HG02759 (cell line): Measurements from ENCODE around the gene BTK.

Source experiments
- ATAC-seq: cut with Tn5 transposase; IDR thresholded peaks from one replicate; pipeline ENCODE4 v1.9.1; 2021; ENCODE audit warnings: mild to moderate bottlenecking, moderate library complexity; ENCODE audit not compliant: unreplicated experiment

Gene BTK

GRCh38 chrX:101385795-101386541 is at the start of gene BTK:
Gene BTK (minus strand): TSS chrX:101386191. CDS start chrX:101375284, 10,907 bp downstream.
- ATAC-seq, result peak; percentile 67

DNA sequence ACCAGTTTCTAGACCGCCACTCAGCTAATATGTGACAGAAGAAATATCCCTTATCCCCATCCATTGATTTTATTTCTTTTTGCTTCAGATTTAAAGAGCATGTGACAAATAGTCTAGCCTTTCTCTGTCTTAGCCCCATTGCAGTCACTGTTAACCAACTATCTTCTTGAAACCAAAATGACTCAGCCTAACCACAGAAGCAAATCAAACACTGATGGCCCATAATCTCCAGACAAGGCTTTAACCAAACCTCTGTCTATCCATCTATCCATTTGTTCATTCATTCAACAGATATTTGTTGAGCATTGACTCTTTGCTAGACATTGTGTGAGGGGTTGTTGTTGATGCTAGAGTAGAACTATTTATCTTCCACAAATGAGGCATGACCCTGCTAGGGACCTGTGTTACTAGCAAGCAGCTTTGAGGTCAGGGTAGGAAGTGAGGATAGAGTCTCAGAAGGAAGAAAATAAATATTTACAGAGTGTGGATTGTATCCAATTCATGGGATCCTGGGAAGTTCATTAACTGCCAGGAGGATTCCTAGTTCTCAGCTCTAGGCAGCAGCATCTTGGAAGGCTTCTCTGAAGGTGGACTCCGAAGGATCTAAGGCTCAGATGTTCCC is 44.6 kb upstream of the BTK start:
- peak; percentile 97 for ATAC-seq

GRCh38 chrX:101429934-101430333 is 43.9 kb upstream of the BTK start:
- peak; percentile 68 for ATAC-seq

DNA sequence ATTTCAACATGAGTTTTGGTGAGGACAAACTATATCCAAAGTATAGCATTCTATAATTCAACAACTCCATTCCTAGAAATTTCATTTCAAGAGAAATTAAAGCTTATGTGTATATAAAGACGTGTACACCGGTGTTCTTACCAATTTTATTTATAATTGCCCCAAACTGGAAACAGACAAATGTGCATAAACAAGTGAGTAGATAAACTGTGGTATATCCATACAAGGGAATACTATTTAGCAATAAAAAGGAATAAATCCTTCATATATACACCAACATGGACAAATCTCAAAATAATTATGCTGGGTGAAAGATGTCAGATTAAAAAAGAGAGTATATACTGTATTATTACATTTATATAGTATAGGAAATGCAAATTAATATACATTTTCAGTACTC is 42.0 kb upstream of the BTK start:
- no peak for ATAC-seq

- ATAC-seq, result no peak
Measured at GRCh38 chrX:101419489-101419888, 33.5 kb upstream of the BTK start.

DNA sequence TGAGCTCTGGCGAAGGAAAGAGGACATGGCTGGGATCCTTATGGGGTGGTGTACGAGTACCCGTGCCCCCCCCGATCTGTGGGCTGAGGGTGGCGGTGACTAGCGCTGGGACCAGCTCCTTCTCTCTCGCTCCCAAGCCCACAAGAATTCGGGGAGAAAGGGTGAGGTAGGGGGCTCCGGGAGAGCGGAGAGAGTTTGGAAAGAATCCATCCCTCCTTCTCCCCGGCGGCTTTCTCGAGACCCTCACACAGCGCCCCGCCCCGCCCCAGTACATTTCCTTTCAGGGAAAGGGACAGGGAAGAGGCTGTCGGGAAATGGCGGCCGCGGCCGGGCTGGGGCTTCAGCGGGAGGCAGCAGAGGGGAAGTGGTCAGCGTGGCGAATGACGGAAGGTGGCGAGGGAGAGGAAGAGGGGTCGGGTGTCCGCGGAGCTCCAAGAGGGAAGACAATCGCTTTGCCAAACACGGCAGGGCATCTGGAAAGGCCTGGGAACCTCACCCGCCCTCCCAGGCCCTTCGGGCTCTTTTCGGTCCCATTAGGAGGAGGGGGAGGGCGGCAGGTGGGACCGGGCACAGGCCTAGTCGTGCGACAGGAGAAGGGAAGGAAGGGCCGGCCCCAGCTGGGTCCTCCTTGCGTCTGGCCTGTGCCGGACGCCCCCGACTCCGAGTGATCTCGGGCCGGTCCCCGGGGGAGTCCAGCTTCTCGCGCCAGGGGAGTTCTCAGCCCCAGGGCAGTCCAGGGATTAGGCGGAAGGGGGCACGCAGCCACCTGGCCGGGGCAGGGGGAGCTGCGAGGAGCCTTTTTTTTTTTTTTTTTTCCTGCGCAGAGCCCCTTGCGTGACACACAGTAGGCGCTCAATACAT is 32.2 kb upstream of the BTK start:
- ATAC-seq, result peak; percentile 54

- no peak for ATAC-seq
Measured at GRCh38 chrX:101417190-101417589, 31.2 kb upstream of the BTK start.

- ATAC-seq, result no peak
Measured at GRCh38 chrX:101416691-101417090, 30.7 kb upstream of the BTK start.

GRCh38 chrX:101415180-101416145 is 29.5 kb upstream of the BTK start:
- ATAC-seq, result peak; percentile 56

- ATAC-seq, result no peak
Measured at GRCh38 chrX:101411984-101412383, 26.0 kb upstream of the BTK start.

- no peak for ATAC-seq
Measured at GRCh38 chrX:101410461-101410860, 24.5 kb upstream of the BTK start.

DNA sequence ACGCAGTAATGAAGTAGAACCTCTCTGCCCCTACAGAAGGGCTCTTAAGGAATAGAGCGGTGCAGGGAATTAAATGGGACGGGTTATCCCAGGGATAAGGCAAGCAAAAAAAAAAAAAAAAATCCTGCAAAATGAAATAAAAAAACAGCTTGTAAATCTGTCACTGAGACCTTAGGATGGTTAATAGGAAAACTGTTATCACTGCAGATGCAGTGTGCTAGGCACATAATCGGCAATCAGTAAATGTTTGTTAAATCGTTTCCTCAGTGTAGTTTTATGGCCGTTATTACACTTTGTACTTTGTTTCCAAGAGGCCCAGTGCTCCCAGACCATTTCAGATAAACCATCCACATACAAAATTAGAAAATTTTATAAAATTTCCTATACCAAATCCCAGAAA is 23.1 kb upstream of the BTK start:
- no peak for ATAC-seq

DNA sequence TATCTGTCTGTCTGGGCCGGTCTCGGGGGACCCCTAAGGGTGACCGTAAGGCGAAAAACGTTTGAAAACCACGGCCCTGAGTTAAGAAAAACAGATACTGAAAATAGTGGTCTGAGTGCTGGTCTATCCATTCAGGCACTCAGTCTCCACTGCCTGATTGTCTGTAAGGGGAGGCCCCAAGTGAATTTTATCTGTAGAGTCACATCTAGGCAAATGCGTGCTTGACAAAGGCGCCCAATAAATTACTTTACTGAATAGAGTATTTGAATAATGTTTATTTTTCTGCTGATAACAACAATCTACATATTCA is 22.5 kb upstream of the BTK start:
- ATAC-seq, result peak; percentile 29

DNA sequence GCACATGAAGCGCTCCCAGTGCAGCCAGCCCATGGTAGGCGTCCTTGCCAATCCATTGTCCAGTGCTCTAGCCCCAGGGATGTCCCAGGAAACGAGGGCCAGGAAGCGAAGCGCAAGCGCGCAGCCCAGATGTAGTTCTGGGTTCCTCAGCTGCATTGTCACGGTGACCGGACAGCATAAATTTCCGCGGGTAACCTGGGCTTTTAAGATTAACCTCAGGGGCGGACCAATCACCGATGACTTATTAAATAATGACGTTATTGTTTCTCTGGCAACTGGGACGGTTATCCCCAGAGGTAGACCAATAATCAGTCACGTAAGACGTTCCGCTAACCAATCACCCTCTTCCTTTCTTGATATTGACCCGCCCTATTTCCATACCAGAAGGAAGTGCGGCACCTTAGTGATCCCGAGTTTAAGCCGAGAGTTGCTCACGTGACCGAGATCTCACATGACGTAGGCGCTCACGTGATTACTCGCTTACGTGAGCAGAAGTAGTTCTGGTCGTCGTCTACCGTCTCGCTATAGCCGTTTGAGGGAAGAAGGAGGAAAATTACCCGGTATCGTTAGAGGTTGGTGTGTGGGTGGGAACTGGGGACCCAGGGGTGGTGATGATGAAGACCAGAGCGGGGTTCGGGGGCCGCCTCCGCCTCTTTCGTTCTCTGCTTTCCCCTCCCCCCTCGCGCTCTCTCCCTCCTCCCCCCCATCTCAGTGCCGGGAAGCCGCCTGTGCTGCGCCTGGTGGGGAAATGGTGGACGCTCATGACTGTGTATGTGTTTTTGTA is 21.9 kb upstream of the BTK start, which contains the start of the genes GLA and HNRNPH2:
TSS of gene GLA (minus strand) at position 178 of the 784 bp plus-strand sequence. CDS start at position 156, 22 bp downstream.
TSS of gene HNRNPH2 (plus strand) at position 475 of the 784 bp plus-strand sequence. CDS start 3,767 bp downstream, outside the sequence.
- peak; percentile 93 for ATAC-seq

DNA sequence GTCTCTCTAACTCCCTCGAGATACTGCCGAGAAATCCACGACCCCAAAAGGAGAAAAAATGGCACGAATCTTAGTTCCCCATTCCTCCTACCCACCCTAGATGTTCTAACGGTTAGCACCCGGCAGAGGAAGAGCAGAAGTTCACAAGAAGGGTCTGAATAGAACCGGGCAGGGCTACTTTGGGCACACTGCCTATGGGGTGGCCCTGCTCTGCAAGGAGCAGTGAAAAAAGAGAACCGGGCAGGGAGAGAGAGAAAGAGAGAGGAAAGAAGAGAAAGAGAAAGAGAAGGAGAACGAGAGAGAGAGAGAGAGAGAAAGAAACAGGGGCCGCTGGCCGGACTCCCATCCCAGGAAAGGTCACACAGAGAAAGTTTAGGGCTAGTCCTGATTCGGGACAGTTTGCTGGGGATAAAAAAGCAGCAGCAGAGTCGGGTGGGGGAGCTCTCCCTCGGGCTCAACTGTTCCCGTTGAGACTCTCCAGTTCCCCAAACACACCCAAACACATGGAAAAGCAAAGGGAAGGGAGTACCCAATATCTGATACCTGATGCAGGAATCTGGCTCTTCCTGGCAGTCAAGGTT is 21.3 kb upstream of the BTK start:
- no peak for ATAC-seq

DNA sequence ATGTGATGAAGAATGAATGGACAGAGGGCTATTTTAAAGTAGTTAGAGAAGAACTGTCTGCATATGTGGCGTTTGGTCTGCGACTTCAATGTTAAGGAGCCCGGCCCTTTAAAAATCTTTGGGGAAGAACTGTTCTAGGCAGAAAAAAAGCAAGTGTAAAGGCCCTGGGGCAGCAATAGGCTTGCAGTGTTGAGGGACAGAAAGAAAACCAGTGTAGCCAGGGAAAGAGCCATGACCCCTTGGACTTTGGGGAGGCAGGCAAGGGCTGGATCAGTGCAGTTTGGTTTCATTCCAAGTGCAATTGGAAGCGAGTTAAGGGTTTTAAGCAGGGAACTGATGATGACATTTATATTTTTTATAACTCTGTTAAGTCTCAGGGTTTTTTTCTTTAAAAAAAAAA is 13.8 kb upstream of the BTK start:
- ATAC-seq, result no peak

DNA sequence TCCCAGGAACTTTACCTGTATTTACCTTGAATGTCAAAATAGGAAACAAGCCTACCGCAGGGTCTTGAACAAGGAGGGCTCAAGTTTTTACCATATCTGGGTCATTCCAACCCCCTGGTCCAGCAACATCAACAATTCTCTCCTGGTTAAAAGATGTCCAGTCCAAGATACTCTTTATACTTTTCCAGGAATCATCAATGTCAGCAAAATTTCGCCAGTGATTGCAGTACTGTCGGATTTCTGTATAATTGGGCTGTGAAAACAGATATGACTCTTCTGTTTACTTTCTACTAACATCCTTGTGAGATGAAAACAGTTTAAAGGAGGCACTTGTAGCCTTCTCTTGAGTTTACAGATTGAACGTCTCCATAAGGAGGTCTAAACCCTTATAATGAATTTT is 12.7 kb upstream of the BTK start:
- no peak for ATAC-seq

DNA sequence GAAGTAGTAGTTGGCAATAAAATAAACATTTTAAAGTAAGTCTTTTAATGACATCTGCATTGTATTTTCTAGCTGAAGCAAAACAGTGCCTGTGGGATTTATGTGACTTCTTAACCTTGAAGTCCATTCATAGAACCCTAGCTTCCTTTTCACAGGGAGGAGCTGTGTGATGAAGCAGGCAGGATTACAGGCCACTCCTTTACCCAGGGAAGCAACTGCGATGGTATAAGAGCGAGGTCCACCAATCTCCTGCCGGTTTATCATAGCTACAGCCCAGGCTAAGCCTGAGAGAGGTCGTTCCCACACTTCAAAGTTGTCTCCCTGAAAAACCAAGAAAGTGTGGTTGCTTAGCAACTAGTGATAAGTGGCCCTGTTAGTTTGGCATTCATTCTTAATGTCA is 11.8 kb upstream of the BTK start:
- ATAC-seq, result no peak

GRCh38 chrX:101395789-101396188 is 9.8 kb upstream of the BTK start:
- ATAC-seq, result no peak
